22Rv1 (cell line): ENCODE data around the gene NR1I2.

Experiments
- ZFX ChIP-seq: fragments of 450-650 bp; IDR thresholded peaks from 2 replicates; pipeline ENCODE4 v1.6.1; 2017; ENCODE audit warnings: antibody characterized with exemption, borderline replicate concordance
- TF ChIP-seq, protein P1 (sequence below): fragments of 450-650 bp; IDR thresholded peaks from 2 replicates; pipeline ENCODE4 v1.5.1; 2017; ENCODE audit warnings: mild to moderate bottlenecking

DNA sequence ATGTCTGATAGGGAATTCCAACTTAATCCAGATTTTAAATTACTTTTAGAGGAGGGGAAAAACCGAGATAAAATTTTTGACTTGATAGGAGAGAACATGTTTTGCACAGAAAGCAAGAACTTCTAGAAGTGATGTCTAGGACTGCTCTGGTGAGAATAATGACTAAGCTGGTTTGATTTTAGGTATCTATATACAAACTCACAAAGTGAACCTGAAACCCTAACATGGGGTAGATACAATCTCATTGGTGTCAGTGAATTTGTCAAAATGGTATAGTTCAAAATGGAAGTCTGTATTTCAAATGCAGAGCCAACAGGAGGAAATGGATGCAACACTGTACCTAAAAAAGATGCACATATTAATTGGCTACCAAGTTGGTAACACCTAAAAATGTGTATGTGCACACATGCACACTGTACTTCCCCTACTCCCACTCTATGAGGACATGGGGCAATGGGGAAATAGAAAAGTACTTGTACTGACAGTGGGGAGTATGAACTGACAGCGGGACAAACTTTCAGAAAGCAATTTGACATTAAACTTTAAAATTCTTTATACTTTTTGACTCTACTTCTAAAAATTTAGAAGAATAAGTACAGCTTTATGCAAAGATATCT is 53.0 kb downstream of the NR1I2 start:
- TF ChIP-seq, protein P1, sequence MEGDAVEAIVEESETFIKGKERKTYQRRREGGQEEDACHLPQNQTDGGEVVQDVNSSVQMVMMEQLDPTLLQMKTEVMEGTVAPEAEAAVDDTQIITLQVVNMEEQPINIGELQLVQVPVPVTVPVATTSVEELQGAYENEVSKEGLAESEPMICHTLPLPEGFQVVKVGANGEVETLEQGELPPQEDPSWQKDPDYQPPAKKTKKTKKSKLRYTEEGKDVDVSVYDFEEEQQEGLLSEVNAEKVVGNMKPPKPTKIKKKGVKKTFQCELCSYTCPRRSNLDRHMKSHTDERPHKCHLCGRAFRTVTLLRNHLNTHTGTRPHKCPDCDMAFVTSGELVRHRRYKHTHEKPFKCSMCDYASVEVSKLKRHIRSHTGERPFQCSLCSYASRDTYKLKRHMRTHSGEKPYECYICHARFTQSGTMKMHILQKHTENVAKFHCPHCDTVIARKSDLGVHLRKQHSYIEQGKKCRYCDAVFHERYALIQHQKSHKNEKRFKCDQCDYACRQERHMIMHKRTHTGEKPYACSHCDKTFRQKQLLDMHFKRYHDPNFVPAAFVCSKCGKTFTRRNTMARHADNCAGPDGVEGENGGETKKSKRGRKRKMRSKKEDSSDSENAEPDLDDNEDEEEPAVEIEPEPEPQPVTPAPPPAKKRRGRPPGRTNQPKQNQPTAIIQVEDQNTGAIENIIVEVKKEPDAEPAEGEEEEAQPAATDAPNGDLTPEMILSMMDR, result no peak
- no peak for TF ChIP-seq ZFX
